ENCODE data around the gene AUTS2. TPM values are rescaled to one million over a fixed set of nuclear protein-coding genes. Genes with fewer than 3 reads are reported as not detected.

Gene AUTS2
- total and polyA plus RNA-seq, 4 donors = 4.9 to 24.4 (median 7.0) TPM

GRCh38 chr7:70044981-70045380, 446.7 kb downstream of the AUTS2 start:
- H3K4me1 ChIP-seq (ENCODE audit: control insufficient read depth in 4 of 4, insufficient read depth in 4 of 4, low read length in 3 of 4) = no peaks in the 10 kb centered on the region
- H3K27me3 ChIP-seq (ENCODE audit: control insufficient read depth in 4 of 4, insufficient read depth in 4 of 4, low read length in 3 of 4) = no peaks in the 10 kb centered on the region
- no peak overlapping the region for H3K4me3 ChIP-seq (ENCODE audit: low read depth in 1 of 3, low read length in 3 of 3)
- DNase-seq (ENCODE audit: low spot score) = no peak
- no peak overlapping the region for H3K27ac ChIP-seq (ENCODE audit: low read depth in 1 of 2, low read length in 2 of 2)
- TF ChIP-seq FOXA2 (IDR thresholded peaks at IDR 0.05) = no peak
- no peak for TF ChIP-seq CTCF (IDR thresholded peaks at IDR 0.05; ENCODE audit: low read depth, low read length, missing input control)
- TF ChIP-seq REST (IDR thresholded peaks at IDR 0.05) = no peak
- TF ChIP-seq NR2F2 (IDR thresholded peaks at IDR 0.05) = no peak
- H3K9ac ChIP-seq (ENCODE audit: low read depth in 1 of 2, low read length in 2 of 2) = no peak overlapping the region
- WGBS = 90% methylated on average over 3 of the region's 3 CpGs
- no peaks in the 10 kb centered on the region for H3K9me3 ChIP-seq (ENCODE audit: control insufficient read depth in 4 of 4, low read length in 3 of 4)
- H3K36me3 ChIP-seq (ENCODE audit: control insufficient read depth in 4 of 4, insufficient read depth in 3 of 4, low read depth in 1 of 4, low read length in 3 of 4) = no peaks in the 10 kb centered on the region

GRCh38 chr7:70047384-70047783, 449.1 kb downstream of the AUTS2 start:
- Histone ChIP-seq H3K27ac (ENCODE audit: low read depth in 1 of 2, low read length in 2 of 2) (no peak overlapping the region), H3K9ac (ENCODE audit: low read depth in 1 of 2, low read length in 2 of 2) (no peak overlapping the region), H3K9me3 (ENCODE audit: control insufficient read depth in 4 of 4, low read length in 3 of 4) (no peaks in the 10 kb centered on the region), H3K4me3 (ENCODE audit: low read depth in 1 of 3, low read length in 3 of 3) (no peak overlapping the region), H3K4me1 (ENCODE audit: control insufficient read depth in 4 of 4, insufficient read depth in 4 of 4, low read length in 3 of 4) (no peaks in the 10 kb centered on the region), H3K27me3 (ENCODE audit: control insufficient read depth in 4 of 4, insufficient read depth in 4 of 4, low read length in 3 of 4) (no peaks in the 10 kb centered on the region), H3K36me3 (ENCODE audit: control insufficient read depth in 4 of 4, insufficient read depth in 3 of 4, low read depth in 1 of 4, low read length in 3 of 4) (no peaks in the 10 kb centered on the region)
- TF ChIP-seq SP1 (IDR thresholded peaks at IDR 0.05) (no peak), MAX (IDR thresholded peaks at IDR 0.05) (no peak), RXRA (IDR thresholded peaks at IDR 0.05) (no peak), RAD21 (IDR thresholded peaks at IDR 0.05) (no peak), HNF4A (conservative IDR thresholded peaks at IDR 0.05) (no peak), CTCF (IDR thresholded peaks at IDR 0.05; ENCODE audit: low read depth, low read length, missing input control) (no peak), FOXA2 (IDR thresholded peaks at IDR 0.05) (no peak), YY1 (IDR thresholded peaks at IDR 0.05) (no peak), HNF4G (IDR thresholded peaks at IDR 0.05) (no peak), ATF3 (IDR thresholded peaks at IDR 0.05) (no peak)
- TF ChIP-seq, protein P1, sequence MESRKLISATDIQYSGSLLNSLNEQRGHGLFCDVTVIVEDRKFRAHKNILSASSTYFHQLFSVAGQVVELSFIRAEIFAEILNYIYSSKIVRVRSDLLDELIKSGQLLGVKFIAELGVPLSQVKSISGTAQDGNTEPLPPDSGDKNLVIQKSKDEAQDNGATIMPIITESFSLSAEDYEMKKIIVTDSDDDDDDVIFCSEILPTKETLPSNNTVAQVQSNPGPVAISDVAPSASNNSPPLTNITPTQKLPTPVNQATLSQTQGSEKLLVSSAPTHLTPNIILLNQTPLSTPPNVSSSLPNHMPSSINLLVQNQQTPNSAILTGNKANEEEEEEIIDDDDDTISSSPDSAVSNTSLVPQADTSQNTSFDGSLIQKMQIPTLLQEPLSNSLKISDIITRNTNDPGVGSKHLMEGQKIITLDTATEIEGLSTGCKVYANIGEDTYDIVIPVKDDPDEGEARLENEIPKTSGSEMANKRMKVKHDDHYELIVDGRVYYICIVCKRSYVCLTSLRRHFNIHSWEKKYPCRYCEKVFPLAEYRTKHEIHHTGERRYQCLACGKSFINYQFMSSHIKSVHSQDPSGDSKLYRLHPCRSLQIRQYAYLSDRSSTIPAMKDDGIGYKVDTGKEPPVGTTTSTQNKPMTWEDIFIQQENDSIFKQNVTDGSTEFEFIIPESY (IDR thresholded peaks at IDR 0.05) = no peak
- WGBS = 76% methylated on average over 1 of the region's 1 CpG
- DNase-seq (ENCODE audit: low spot score) = no peak
